HAP-1 (cell line): ENCODE measurements around the gene XYLT1.

Experiments
- DNase-seq, 2 experiments: peaks; one replicate each; pipeline ENCODE4 v3.0.0-alpha.2; 2016 to 2020; ENCODE audit warnings: low spot score in 2 of 2
- H3K27me3 ChIP-seq: fragments of 250-450 bp; sonication (Bioruptor Pico); 2 replicates; pipeline ENCODE4 v1.5.1; 2020; ENCODE audit warnings: low read depth, mild to moderate bottlenecking, moderate library complexity
- H3K36me3 ChIP-seq: fragments of 250-450 bp; sonication (Bioruptor Pico); replicated peaks from 2 replicates; pipeline ENCODE4 v1.5.1; 2020; ENCODE audit warnings: mild to moderate bottlenecking
- H3K4me1 ChIP-seq: fragments of 250-450 bp; sonication (Bioruptor Pico); 2 replicates; pipeline ENCODE4 v1.5.1; 2020; ENCODE audit warnings: mild to moderate bottlenecking
- H3K4me3 ChIP-seq: fragments of 250-450 bp; sonication (Bioruptor Pico); 2 replicates; pipeline ENCODE4 v1.5.1; 2020; ENCODE audit warnings: mild to moderate bottlenecking, moderate library complexity
- H3K9me3 ChIP-seq: fragments of 250-450 bp; sonication (Bioruptor Pico); 2 replicates; pipeline ENCODE4 v1.5.1; 2020; ENCODE audit warnings: mild to moderate bottlenecking, moderate library complexity
- in situ Hi-C: fragments of 300-500 bp; cut with MboI; formaldehyde crosslinking; loops from 3 replicates; pipeline ENCODE4 v1.14.3; 2020; ENCODE audit warnings: low sequenced_read_pairs, inconsistent platforms, mixed read lengths

The XYLT1 gene

GRCh38 chr16:17245776-17246175, 225.0 kb downstream of the XYLT1 start:
- Histone ChIP-seq H3K4me1 (no peaks in the 10 kb centered on the region), H3K27me3 (no peaks in the 10 kb centered on the region), H3K4me3 (no peak overlapping the region), H3K36me3 (no peaks in the 10 kb centered on the region), H3K9me3 (no peaks in the 10 kb centered on the region; the same call in 1 of the 2 replicates)
- in situ Hi-C loops = no loop called here
- no peak for DNase-seq

- H3K27me3 ChIP-seq = no peaks in the 10 kb centered on the region
- H3K36me3 ChIP-seq = no peaks in the 10 kb centered on the region
- no peak for DNase-seq
- in situ Hi-C loops = no loop called here
- H3K4me1 ChIP-seq = no peaks in the 10 kb centered on the region
- H3K9me3 ChIP-seq = peaks cover 1% of the 10 kb centered on the region
- no peak overlapping the region for H3K4me3 ChIP-seq
Observed at GRCh38 chr16:17244872-17245551, 225.7 kb downstream of the XYLT1 start.

DNA sequence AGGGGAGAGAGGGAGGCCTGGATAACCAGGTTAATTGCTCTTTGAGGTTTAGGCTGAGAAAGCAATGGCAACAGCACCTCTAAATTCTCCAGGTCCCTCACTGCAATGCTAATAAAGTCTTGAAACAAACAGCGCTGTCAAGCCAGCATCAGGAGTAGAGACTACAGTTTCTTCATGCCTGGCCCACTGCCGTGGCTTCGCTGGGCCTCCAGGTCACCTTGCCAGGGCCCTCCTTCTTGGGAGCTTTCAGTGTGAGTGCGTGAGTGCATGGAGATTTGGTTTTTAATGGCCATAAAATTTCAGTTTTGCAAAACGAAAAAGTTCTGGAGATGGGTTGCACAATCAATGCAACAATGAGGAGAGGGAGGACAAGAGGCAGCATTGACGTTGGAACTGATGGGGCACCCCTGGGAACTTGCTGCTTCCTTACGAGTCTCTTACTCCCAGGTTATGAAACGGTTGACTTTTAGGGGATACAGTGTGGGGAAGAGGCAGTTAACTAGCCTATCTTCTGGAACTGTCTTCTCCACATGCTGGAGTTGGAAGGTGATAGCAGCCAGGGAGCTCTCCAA, 229.4 kb downstream of the XYLT1 start:
- in situ Hi-C loops = no loop called here
- Histone ChIP-seq H3K36me3 (no peaks in the 10 kb centered on the region), H3K27me3 (no peaks in the 10 kb centered on the region), H3K9me3 (peaks cover 2% of the 10 kb centered on the region), H3K4me3 (no peak overlapping the region), H3K4me1 (no peaks in the 10 kb centered on the region)
- DNase-seq = no peak

DNA sequence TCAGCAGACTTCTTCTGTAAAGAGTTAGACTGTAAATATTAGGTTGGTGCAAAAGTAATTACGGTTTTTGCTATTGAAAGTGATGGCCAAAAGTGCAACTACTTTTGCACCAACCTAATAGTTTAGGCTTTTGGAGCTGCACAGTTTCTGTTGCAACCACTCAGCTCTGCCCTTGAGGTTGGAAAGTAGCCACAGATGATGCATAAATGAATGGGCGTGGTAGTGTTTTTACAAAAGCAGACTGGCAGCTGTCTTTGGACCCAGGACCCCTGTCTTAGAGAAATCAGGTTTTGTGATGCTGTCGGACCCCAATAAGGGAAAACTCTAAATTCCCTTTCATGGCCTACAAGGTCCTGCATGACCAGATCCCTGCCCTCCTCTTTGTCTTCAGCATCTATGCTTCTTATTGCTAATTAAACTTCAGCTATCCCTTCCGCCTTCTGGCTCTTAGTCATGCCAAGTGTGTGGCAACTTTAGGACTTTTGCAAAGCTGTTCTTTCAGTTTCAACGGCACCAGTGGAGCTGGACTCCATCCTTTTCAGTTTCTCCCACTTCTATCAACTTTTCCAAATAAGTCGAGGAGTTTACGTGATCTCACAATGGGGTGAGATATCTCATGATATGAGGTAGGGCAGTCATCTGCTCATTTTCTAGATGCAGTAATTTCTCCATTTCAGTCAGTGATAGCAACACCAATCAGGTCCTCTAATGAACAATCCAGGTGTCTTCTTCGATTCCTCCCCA, 232.3 kb downstream of the XYLT1 start:
- no peak for DNase-seq
- Histone ChIP-seq H3K9me3 (peaks cover 2% of the 10 kb centered on the region), H3K4me1 (no peaks in the 10 kb centered on the region)

DNA sequence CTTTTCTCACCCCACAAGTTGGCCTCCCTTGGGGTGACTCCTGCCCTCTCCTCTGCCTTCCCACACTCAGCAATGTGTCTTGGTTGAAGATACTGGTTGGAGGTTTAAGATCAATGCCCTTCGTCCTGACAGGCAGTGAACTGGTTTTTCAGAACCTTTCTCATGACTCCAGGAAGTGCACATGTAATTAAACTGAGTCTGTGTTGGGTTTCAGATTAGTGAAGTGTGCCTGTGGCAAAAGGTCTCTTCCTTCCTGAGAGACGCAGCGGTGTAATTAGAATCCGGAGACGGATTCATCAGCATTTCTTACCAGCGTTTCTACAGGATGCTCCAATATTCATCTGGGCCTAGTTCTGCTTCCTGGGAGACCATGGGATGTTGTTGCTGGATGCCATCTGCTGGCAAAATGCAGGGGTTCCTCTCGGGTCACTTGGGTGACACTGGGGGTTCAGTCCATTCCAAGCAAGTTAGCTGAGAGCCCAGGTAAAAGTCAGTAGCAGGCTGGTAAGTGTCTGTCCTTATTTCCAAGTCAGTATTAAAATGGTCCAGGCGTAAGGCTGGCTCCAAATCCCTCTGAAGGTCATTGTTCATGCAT, 233.3 kb downstream of the XYLT1 start:
- Histone ChIP-seq H3K36me3 (no peaks in the 10 kb centered on the region), H3K27me3 (no peaks in the 10 kb centered on the region), H3K9me3 (peaks cover 2% of the 10 kb centered on the region), H3K4me1 (no peaks in the 10 kb centered on the region), H3K4me3 (no peak overlapping the region)
- DNase-seq = no peak
- in situ Hi-C loops = no loop called here

More for the DNA sequence above, 232.3 kb downstream of the XYLT1 start:
- H3K4me3 ChIP-seq = no peak overlapping the region
- no peaks in the 10 kb centered on the region for H3K27me3 ChIP-seq
- in situ Hi-C loops = no loop called here
- H3K36me3 ChIP-seq = no peaks in the 10 kb centered on the region

DNA sequence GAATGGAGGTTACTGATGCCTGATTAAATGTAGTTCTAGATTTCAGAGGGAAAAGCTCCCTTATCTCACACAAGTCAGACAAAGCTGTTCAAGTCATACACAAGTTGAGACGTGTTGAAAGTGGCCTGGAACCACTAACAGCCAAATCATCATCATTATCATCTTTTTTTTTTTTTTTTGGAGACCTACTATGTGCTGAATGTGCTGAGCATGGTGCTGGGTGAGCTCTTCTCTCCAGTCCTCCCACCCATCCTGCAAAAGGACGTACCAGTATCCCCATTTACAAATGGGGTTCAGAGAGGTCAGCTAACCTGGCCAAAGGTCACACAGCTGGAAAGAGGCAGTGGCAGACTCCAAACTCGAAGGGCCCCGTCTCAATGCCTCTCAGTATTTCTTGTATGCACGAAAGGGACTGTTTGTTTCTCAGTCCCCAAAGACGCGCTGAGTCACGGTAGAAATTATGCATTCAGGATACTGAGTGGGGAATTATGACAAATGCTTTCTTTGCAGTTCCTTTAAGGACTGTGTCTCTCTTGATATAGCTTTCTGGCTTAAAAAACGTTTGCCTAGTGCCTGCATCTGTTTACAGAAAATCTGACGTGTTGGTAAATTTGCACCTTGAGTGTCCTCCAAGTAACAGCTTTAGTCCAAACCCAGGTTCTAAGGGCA, 235.5 kb downstream of the XYLT1 start:
- DNase-seq = no peak
- no peak overlapping the region for H3K4me3 ChIP-seq
- in situ Hi-C loops = no loop called here
- no peaks in the 10 kb centered on the region for H3K4me1 ChIP-seq
- no peaks in the 10 kb centered on the region for H3K36me3 ChIP-seq
- peaks cover 2% of the 10 kb centered on the region for H3K9me3 ChIP-seq
- no peaks in the 10 kb centered on the region for H3K27me3 ChIP-seq

- in situ Hi-C loops = no loop called here
- no peaks in the 10 kb centered on the region for H3K4me1 ChIP-seq
- no peak for DNase-seq
- H3K9me3 ChIP-seq = no peaks in the 10 kb centered on the region
- H3K27me3 ChIP-seq = no peaks in the 10 kb centered on the region
- H3K36me3 ChIP-seq = no peaks in the 10 kb centered on the region
- H3K4me3 ChIP-seq = no peak overlapping the region
Observed at GRCh38 chr16:17233318-17234002, 237.3 kb downstream of the XYLT1 start.

- no peak for DNase-seq
- H3K36me3 ChIP-seq = no peaks in the 10 kb centered on the region
- H3K9me3 ChIP-seq = no peaks in the 10 kb centered on the region
- H3K4me1 ChIP-seq = no peaks in the 10 kb centered on the region
- H3K4me3 ChIP-seq = no peak overlapping the region
- in situ Hi-C loops = no loop called here
- no peaks in the 10 kb centered on the region for H3K27me3 ChIP-seq
Observed at GRCh38 chr16:17232487-17232886, 238.3 kb downstream of the XYLT1 start.

- Histone ChIP-seq H3K36me3 (no peaks in the 10 kb centered on the region), H3K4me1 (no peaks in the 10 kb centered on the region), H3K9me3 (no peaks in the 10 kb centered on the region), H3K4me3 (no peak overlapping the region), H3K27me3 (no peaks in the 10 kb centered on the region)
- DNase-seq = no peak
- in situ Hi-C loops = no loop called here
Observed at GRCh38 chr16:17231972-17232371, 238.8 kb downstream of the XYLT1 start.

DNA sequence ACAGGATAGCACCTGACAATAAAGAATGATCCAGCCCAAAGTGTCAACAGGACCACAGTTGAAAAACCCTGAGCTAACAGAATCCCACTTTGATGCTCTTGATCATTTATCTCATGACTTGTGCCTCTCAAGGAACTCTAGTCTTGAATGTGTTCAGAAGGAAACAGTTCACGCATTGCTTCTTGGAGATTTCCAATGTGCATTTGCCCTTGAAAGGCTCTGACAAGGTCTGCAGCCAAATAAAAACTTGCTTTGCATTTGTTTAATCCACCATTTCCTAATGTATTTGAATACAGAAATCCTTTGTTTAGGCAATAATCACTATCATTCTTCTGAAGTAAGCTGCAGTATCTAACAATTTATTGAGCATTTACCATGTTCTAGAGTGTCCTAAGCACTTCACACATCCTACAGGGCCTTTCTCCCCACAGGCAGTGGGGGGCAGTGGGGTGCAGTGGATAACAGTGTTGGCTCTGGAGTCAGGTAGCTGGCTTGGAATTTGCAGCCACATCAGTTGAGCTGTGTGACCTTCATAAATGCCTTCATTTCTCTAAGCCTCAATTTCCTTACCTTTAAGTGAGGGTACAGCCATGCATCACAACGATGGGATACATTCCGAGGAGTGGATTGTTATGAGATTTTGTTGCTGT, 239.7 kb downstream of the XYLT1 start:
- H3K36me3 ChIP-seq = no peaks in the 10 kb centered on the region
- H3K9me3 ChIP-seq = no peaks in the 10 kb centered on the region
- DNase-seq = no peak
- H3K4me1 ChIP-seq = no peaks in the 10 kb centered on the region
- H3K4me3 ChIP-seq = no peak overlapping the region
- in situ Hi-C loops = no loop called here
- no peaks in the 10 kb centered on the region for H3K27me3 ChIP-seq

GRCh38 chr16:17229766-17230165, 241.0 kb downstream of the XYLT1 start:
- Histone ChIP-seq H3K4me3 (no peak overlapping the region), H3K9me3 (no peaks in the 10 kb centered on the region), H3K36me3 (no peaks in the 10 kb centered on the region), H3K27me3 (no peaks in the 10 kb centered on the region), H3K4me1 (no peaks in the 10 kb centered on the region)
- DNase-seq = no peak
- in situ Hi-C loops = no loop called here

GRCh38 chr16:17229131-17229530, 241.6 kb downstream of the XYLT1 start:
- no peak for DNase-seq
- Histone ChIP-seq H3K9me3 (no peaks in the 10 kb centered on the region), H3K36me3 (no peaks in the 10 kb centered on the region), H3K4me3 (no peak overlapping the region), H3K27me3 (no peaks in the 10 kb centered on the region), H3K4me1 (no peaks in the 10 kb centered on the region)
- in situ Hi-C loops = no loop called here

GRCh38 chr16:17228708-17229055, 242.1 kb downstream of the XYLT1 start:
- Histone ChIP-seq H3K4me1 (no peaks in the 10 kb centered on the region), H3K4me3 (no peak overlapping the region)

More at GRCh38 chr16:17228708-17229055, 242.1 kb downstream of the XYLT1 start:
- in situ Hi-C loops = no loop called here
- no peak for DNase-seq
- H3K27me3 ChIP-seq = no peaks in the 10 kb centered on the region
- no peaks in the 10 kb centered on the region for H3K9me3 ChIP-seq
- no peaks in the 10 kb centered on the region for H3K36me3 ChIP-seq
